NB4 (cell line): ENCODE data around the gene ROR2.

Source experiments
- DNase-seq: peaks from one replicate; pipeline ENCODE4 v3.0.0; 2010; ENCODE audit warnings: low read depth
- H3K4me3 ChIP-seq: one replicate; pipeline ENCODE4 v1.5.1; 2011; ENCODE audit warnings: mild to moderate bottlenecking, low read depth, low read length, moderate library complexity
- CTCF ChIP-seq: IDR thresholded peaks from one replicate; pipeline ENCODE4 v1.5.1; 2012; ENCODE audit warnings: low read depth, low read length
- MYC ChIP-seq: IDR thresholded peaks from 2 replicates; pipeline ENCODE4 v1.6.1; 2011; ENCODE audit warnings: low read depth, low read length
- POLR2A ChIP-seq: IDR thresholded peaks from 2 replicates; pipeline ENCODE4 v1.6.1; 2011; ENCODE audit warnings: mild to moderate bottlenecking; ENCODE audit not compliant: insufficient read length; ENCODE audit errors: extremely low read depth
- TF ChIP-seq, protein P1 (sequence below): IDR thresholded peaks from 2 replicates; pipeline ENCODE4 v1.6.1; 2011; ENCODE audit warnings: low read depth, low read length

ROR2 gene

GRCh38 chr9:91843623-91844148 lies 106.3 kb downstream of the ROR2 start:
- TF ChIP-seq, protein P1, sequence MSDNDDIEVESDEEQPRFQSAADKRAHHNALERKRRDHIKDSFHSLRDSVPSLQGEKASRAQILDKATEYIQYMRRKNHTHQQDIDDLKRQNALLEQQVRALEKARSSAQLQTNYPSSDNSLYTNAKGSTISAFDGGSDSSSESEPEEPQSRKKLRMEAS = no peak
- TF ChIP-seq CTCF (no peak), MYC (no peak), POLR2A (no peak)
- H3K4me3 ChIP-seq = no peak overlapping the region
- DNase-seq = no peak

GRCh38 chr9:91843093-91843492 lies 106.9 kb downstream of the ROR2 start:
- TF ChIP-seq CTCF (no peak), MYC (no peak), POLR2A (no peak)
- TF ChIP-seq, protein P1 = no peak
- H3K4me3 ChIP-seq = no peak overlapping the region
- DNase-seq = no peak

DNA sequence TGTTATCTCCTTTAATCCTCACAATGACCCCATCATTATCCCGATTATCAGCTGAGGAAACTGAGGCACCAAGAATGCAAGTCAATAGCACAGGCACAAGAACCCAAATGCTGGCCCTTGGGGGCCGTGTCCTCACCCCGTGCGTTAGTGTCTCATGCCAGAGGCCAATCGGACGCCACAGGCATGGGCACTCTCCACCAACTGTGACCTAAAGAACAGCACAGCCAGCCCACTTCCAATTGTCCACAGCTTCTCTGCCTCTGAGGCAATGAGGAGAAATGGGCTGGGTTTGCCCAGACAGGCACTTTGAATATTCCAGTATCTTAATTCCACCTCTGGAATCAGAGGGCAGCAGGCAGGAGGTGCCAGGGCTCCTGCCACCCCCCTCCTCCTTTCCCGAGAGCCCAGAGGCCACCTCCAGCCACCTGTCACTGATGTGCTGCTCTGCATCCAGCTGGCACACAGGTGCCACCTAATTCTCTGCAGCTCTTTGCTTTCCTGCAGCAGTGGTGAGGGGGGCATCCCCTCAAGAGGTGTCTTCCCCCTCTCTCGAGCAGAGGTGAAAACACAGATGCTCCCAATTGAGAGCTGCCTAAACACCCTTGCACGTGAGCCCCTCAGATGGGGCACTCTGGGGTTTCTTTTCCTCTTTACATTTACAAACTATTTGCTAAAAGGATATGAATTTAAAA lies 107.5 kb downstream of the ROR2 start:
- TF ChIP-seq MYC (no peak), POLR2A (no peak), CTCF (no peak)
- TF ChIP-seq, protein P1 = no peak
- no peak for DNase-seq
- no peak overlapping the region for H3K4me3 ChIP-seq

DNA sequence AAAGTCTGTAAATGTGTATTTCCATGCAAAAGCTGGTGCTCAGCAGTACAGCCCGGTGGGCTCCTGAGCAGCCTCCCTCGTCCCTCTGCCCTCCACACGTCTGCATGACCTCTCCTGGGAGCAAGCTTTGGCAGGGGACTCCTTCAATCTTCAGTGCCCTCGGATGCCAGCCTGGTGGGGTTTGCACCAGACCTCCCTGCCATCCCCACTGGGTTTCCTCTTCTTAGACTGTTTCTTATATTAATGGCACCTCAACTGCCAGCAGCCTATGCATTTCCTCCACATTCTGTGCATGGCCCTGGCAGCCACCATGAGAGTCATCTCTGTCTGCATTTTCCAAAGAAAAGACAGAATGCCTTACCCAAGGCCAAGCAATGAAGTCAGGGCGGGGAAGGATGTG lies 108.4 kb downstream of the ROR2 start:
- no peak for DNase-seq
- TF ChIP-seq CTCF (no peak), MYC (no peak), POLR2A (no peak)
- TF ChIP-seq, protein P1 = no peak

DNA sequence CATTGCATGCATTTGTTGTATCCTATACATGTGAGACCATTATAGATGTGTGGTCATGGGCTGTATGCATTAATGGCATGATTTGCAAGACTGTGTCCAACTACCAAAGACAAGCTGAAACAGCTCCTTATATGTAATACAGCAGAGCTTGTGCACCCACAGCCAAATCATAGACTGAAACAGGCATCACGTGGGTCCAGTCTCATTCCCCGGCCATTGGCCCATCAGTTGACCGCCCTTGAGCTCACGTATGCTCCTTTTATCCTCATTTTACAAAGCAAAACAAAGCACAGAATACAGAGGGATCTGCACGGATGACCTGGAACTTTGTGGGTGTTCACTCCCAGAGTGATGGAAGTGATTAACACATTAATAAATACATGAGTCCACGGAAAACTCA lies 109.1 kb downstream of the ROR2 start:
- H3K4me3 ChIP-seq = no peak overlapping the region
- no peak for TF ChIP-seq MYC
- TF ChIP-seq CTCF = no peak
- TF ChIP-seq, protein P1 = no peak
- TF ChIP-seq POLR2A = no peak
- DNase-seq = no peak

More for the DNA sequence above, 108.4 kb downstream of the ROR2 start:
- H3K4me3 ChIP-seq = no peak overlapping the region

DNA sequence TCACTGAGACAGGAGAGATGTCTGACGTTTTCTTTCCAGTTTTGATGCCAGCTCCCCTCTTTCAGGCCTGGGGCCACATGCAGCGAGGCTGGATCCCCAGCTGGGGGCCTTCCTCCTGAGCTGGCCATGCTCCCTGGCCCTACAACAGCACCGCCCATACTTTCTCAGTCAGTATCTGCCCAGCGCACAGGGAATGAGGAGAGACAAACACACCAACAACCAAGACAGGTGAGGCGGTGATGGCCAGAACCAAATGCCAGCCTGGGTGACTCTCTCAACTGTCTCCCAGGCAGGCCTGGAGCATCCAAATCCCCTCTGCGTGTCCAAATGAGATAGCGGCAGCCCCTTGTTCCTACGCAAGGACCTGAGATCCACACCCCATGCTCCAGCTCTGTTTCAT lies 109.6 kb downstream of the ROR2 start:
- no peak for DNase-seq
- H3K4me3 ChIP-seq = no peak overlapping the region
- TF ChIP-seq CTCF = no peak
- TF ChIP-seq, protein P1 = no peak
- no peak for TF ChIP-seq MYC
- no peak for TF ChIP-seq POLR2A
